HG03175 (cell line): ENCODE results near the gene ACOT8.
"Not testable (repeated sequence)": the region's sequence is repeated elsewhere in the genome, so short reads cannot be mapped to it uniquely, and the experiment has no call there.

Experiments
- ATAC-seq: cut with Tn5 transposase; IDR thresholded peaks from one replicate; pipeline ENCODE4 v1.9.1; 2021; ENCODE audit warnings: mild to moderate bottlenecking, moderate library complexity; ENCODE audit not compliant: unreplicated experiment

Gene ACOT8

GRCh38 chr20:45857114-45857881 is at the start of gene ACOT8, which contains the start of gene ZSWIM3:
ACOT8 (minus strand) TSS chr20:45857392; CDS start chr20:45857315, 77 bp downstream.
ZSWIM3 (plus strand) TSS chr20:45857614; CDS start chr20:45857826, 212 bp downstream.
- peak; percentile 97 for ATAC-seq

DNA sequence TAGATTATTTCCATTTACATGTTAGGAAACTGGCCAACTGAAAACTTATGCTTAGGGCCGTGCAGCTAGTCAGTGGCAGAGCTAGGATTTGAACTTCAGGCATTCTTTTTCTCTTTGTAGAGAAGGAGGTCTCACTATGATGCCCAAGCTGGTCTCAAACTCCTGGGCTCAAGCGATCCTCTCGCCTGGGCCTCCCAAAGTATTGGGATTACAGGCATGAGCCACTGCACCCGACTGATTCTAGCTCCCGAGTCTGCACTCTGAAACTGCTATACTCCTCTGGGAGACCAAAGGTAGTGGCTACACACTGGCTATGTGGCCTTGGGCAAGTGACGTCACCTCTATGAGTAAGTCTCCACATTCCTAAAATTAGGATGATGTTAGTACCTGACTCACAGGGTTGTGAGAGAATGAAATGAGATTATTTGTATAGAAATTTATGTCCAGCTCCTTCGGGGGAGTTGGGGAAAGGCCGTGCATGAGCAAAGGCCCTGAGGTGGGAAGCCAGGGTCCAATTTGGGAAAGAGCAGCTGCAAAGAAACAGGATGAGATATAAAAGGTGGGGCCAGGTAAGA is 48.4 kb upstream of the ACOT8 start:
- ATAC-seq: no peak

GRCh38 chr20:45904583-45905504 is 47.7 kb upstream of the ACOT8 start:
- no peak for ATAC-seq

DNA sequence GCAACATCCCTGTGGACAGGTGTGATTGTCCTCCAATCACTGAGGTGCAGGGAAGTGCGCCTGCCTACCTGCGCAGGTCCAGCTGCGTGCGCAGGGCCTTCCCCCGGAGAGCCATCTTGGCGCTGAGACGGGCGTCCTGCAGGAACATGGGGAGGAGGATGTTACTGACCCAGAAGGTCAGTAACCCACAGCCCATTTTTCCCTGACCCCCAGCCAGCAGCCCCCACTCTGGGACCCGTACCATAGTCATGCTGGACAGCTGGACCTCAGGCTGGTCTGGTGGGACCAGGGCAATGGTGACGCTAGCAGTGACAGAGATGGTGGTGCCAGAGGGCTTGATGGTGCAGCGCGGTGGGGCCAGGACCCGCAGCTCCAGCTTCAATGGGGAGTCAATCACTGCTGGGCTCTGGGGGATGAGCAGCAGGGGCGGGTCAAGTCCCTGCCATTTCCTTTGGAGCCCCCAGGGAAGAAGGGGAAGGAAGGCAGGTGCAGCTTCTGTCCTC is 45.1 kb upstream of the ACOT8 start:
- no peak for ATAC-seq

DNA sequence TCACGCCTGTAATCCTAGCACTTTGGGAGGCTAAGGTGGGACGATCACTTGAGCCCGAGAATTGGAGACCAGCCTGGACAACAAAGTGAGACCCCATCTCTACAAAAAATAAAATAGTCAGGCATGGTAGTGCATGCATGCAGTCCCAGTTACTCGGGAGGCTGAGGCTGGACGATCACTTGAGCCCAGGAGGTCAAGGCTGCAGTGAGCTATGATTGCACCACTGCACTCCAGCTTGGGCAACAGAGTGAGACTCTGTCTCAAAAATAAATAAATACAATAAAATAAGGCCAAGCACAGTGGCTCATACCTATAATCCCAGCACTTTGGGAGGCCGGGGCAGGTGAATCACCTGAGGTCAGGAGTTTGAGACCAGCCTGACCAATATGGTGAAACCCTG is 44.1 kb upstream of the ACOT8 start:
- ATAC-seq: not testable (repeated sequence)

GRCh38 chr20:45899046-45899835 is 42.0 kb upstream of the ACOT8 start:
- no peak for ATAC-seq

GRCh38 chr20:45898285-45898684 is 41.1 kb upstream of the ACOT8 start:
- ATAC-seq: no peak

- no peak for ATAC-seq
Measured at GRCh38 chr20:45897692-45898091, 40.5 kb upstream of the ACOT8 start.

DNA sequence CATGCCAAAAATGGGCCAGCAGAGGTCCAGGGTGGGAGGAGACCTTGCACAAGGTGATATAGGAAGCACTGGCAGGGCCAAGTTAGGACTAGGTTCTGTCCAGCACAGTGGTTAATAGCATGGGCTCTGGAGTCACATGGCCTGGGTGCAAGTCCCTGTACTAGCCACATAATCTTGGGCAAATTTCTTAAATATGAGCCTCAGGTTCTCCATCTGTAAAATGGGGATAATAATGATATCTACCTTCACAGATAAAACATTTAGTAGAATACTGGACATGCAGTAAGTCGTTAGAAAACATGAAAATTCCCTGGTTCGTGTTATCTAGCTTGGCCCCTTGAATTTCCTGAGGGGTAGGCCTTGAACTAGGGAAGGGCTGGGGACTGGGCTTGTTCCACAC is 40.1 kb upstream of the ACOT8 start:
- no peak for ATAC-seq

GRCh38 chr20:45896641-45897161 is 39.5 kb upstream of the ACOT8 start:
- ATAC-seq: no peak

GRCh38 chr20:45894797-45895196 is 37.6 kb upstream of the ACOT8 start:
- no peak for ATAC-seq

GRCh38 chr20:45893831-45894230 is 36.6 kb upstream of the ACOT8 start:
- no peak for ATAC-seq

- ATAC-seq: no peak
Measured at GRCh38 chr20:45892828-45893500, 35.8 kb upstream of the ACOT8 start.

GRCh38 chr20:45892049-45892825 is 35.0 kb upstream of the ACOT8 start:
- no peak for ATAC-seq

- peak; percentile 78 for ATAC-seq
Measured at GRCh38 chr20:45890985-45891983, 34.1 kb upstream of the ACOT8 start, which contains the start of the genes CTSA and NEURL2. CTSA (plus strand) TSS chr20:45891335; CDS start chr20:45891569, 234 bp downstream. NEURL2 (minus strand) TSS chr20:45891208; CDS start chr20:45890991, 217 bp downstream.

DNA sequence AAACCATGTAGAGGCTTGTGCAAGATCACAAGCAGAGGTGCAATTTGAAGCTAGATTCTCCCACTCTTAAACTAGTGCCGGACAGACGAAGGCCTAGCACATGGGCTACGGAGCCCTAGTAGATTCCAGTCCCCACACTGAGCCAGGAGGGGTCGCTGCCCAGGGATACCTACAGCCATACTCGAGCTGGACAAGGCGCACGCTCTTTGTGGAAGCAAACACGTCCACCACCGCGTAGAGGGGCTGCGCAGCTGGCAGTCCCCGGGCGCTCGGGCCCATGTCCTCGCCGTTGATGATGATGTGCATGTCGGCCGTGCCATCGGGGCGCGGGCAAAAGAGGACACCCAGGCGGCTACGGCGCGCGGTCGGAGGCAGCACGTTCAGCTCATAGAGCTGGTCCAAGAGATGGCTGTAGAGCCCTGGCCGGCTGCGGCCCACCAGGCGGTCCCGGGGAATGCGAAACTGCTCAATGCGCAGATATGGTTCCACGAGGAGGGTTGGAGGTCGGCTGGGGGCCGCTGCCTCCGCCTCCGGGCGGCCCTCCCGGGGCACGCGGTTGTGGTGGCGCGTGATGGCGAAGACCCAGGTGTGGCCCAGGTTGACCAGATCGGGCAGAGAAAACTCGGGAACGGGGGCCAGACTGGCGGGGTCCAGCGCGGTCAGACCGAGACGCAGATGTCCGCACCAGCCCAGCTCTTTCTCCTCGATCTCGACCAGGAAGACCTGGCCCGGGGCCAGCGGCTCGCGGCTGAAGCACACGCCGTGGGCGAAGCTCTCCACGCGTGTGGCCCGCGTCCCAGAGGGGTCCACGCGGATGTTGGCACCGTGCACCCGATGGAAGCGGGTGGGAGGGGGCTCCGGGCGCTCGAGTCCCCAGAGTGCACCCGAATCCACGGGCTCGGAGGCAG is 33.1 kb upstream of the ACOT8 start:
- peak; percentile 6 for ATAC-seq
